ENCODE data around the gene ATXN1.
"Not testable (repeated sequence)": the region's sequence is repeated elsewhere in the genome, so short reads cannot be mapped to it uniquely, and the experiment has no call there.

ATXN1 gene

DNA sequence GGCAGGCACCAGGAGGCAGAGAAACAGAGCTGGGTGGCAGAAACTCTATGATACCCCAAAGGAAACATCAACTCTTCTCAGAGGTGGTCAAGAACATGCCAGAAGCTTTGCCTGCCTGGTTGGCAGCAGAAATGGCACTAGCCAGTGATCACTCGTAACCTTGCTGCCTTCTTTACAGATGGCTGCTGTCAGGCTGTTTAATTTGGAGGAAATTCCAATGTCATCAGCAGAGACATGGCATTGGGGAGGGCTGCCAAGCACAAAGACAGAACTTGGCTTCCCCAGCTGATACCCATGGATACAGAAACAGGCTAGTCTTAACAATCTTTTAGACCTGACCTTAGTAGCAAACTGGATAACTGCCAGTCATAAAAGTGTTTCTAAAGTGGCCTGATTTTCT is 369.2 kb downstream of the ATXN1 start:
- TF ChIP-seq, protein P1, sequence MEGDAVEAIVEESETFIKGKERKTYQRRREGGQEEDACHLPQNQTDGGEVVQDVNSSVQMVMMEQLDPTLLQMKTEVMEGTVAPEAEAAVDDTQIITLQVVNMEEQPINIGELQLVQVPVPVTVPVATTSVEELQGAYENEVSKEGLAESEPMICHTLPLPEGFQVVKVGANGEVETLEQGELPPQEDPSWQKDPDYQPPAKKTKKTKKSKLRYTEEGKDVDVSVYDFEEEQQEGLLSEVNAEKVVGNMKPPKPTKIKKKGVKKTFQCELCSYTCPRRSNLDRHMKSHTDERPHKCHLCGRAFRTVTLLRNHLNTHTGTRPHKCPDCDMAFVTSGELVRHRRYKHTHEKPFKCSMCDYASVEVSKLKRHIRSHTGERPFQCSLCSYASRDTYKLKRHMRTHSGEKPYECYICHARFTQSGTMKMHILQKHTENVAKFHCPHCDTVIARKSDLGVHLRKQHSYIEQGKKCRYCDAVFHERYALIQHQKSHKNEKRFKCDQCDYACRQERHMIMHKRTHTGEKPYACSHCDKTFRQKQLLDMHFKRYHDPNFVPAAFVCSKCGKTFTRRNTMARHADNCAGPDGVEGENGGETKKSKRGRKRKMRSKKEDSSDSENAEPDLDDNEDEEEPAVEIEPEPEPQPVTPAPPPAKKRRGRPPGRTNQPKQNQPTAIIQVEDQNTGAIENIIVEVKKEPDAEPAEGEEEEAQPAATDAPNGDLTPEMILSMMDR (IDR thresholded peaks at IDR 0.05; ENCODE audit: insufficient read depth, low read length, poor library complexity, severe bottlenecking), result no peak
- TF ChIP-seq EZH2phosphoT487 (conservative IDR thresholded peaks at IDR 0.05; ENCODE audit: low read length), result no peak
- no peaks in the 10 kb centered on the region for H3K9me3 ChIP-seq (ENCODE audit: insufficient read depth, low read length)
- H3K27ac ChIP-seq (ENCODE audit: low read depth, low read length), result no peak overlapping the region
- no peaks in the 10 kb centered on the region for H3K27me3 ChIP-seq (ENCODE audit: low read length)
- H3K9ac ChIP-seq (ENCODE audit: low read length), result no peak overlapping the region
- H3K36me3 ChIP-seq (ENCODE audit: low read length), result no peaks in the 10 kb centered on the region
- H3F3A ChIP-seq (ENCODE audit: insufficient read depth), result no peaks in the 10 kb centered on the region
- H3K79me2 ChIP-seq (ENCODE audit: insufficient read depth, low read length), result no peaks in the 10 kb centered on the region
- H4K20me1 ChIP-seq (ENCODE audit: low read depth, low read length), result no peaks in the 10 kb centered on the region
- no peak overlapping the region for H3K4me3 ChIP-seq (ENCODE audit: insufficient read depth, low read length, poor library complexity, severe bottlenecking)
- no peaks in the 10 kb centered on the region for H3K9me2 ChIP-seq (replicated peaks; ENCODE audit: insufficient read depth, low read length)
- H3K4me2 ChIP-seq (ENCODE audit: low read depth, low read length, poor library complexity, severe bottlenecking), result no peak overlapping the region
- H2AFZ ChIP-seq (ENCODE audit: low read depth, low read length, severe bottlenecking), result no peak overlapping the region

DNA sequence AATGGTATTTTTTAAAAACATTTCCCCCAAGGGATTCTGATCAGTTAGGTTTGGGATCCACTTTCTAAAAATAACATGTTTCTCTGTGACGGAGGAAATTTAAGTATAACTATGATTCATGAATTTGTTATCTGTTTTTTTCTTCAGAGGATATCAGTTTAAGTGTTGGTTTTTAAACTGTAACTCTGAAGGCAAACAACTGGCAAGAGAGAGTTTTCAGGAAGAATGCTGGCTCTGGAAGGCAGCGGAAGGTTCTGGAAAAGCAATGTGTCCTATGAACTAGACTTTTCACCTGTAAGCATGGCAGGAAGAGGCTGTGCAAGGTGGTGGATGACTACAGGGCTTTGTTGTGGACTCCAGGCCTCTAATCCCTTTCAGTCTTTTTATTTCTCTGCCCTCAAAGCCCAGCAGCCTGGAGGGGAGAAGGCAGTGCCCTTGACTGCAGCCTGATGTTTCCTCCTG is 369.8 kb downstream of the ATXN1 start:
- no peaks in the 10 kb centered on the region for H3K36me3 ChIP-seq (ENCODE audit: low read length)
- H3K79me2 ChIP-seq (ENCODE audit: insufficient read depth, low read length), result no peaks in the 10 kb centered on the region
- no peak overlapping the region for H3K4me2 ChIP-seq (ENCODE audit: low read depth, low read length, poor library complexity, severe bottlenecking)
- no peak overlapping the region for H2AFZ ChIP-seq (ENCODE audit: low read depth, low read length, severe bottlenecking)
- H3F3A ChIP-seq (ENCODE audit: insufficient read depth), result no peaks in the 10 kb centered on the region
- H3K27me3 ChIP-seq (ENCODE audit: low read length), result no peaks in the 10 kb centered on the region
- H3K9me2 ChIP-seq (replicated peaks; ENCODE audit: insufficient read depth, low read length), result no peaks in the 10 kb centered on the region
- H3K9ac ChIP-seq (ENCODE audit: low read length), result no peak overlapping the region
- H3K9me3 ChIP-seq (ENCODE audit: insufficient read depth, low read length), result no peaks in the 10 kb centered on the region
- no peak for TF ChIP-seq EZH2phosphoT487 (conservative IDR thresholded peaks at IDR 0.05; ENCODE audit: low read length)
- TF ChIP-seq, protein P1 (IDR thresholded peaks at IDR 0.05; ENCODE audit: insufficient read depth, low read length, poor library complexity, severe bottlenecking), result no peak
- H3K4me3 ChIP-seq (ENCODE audit: insufficient read depth, low read length, poor library complexity, severe bottlenecking), result no peak overlapping the region
- H4K20me1 ChIP-seq (ENCODE audit: low read depth, low read length), result no peaks in the 10 kb centered on the region
- H3K27ac ChIP-seq (ENCODE audit: low read depth, low read length), result no peak overlapping the region

DNA sequence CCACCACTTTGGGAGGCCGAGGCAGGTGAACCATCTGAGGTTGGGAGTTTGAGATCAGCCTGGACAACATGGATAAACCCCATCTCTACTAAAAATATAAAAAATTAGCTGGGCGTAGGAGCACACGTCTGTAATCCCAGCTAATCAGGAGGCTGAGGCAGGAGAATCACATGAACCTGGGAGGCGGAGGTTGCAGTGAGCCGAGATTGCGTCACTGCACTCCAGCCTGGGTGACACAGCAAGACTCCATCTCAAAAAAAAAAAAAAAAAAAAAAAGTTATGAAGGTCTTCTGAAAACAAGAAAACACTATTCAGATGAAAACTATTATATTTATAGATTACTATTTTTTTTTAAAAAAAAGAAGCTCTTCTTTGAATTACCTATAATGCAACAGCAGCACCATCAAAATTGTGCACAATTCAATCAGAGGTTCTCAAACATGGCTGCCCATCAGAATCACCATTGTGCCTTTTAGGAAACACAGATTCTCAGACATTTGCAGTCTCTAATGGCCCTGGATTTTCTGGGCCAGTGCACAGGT is 370.3 kb downstream of the ATXN1 start:
- H3K9me3 ChIP-seq (ENCODE audit: insufficient read depth, low read length); H3K36me3 ChIP-seq (ENCODE audit: low read length); H3K4me3 ChIP-seq (ENCODE audit: insufficient read depth, low read length, poor library complexity, severe bottlenecking); H3K27me3 ChIP-seq (ENCODE audit: low read length); H3K9ac ChIP-seq (ENCODE audit: low read length); H3K4me2 ChIP-seq (ENCODE audit: low read depth, low read length, poor library complexity, severe bottlenecking); H3K79me2 ChIP-seq (ENCODE audit: insufficient read depth, low read length); H3K9me2 ChIP-seq (replicated peaks; ENCODE audit: insufficient read depth, low read length); H3F3A ChIP-seq (ENCODE audit: insufficient read depth); H2AFZ ChIP-seq (ENCODE audit: low read depth, low read length, severe bottlenecking); H4K20me1 ChIP-seq (ENCODE audit: low read depth, low read length); H3K27ac ChIP-seq (ENCODE audit: low read depth, low read length): not testable (repeated sequence)

DNA sequence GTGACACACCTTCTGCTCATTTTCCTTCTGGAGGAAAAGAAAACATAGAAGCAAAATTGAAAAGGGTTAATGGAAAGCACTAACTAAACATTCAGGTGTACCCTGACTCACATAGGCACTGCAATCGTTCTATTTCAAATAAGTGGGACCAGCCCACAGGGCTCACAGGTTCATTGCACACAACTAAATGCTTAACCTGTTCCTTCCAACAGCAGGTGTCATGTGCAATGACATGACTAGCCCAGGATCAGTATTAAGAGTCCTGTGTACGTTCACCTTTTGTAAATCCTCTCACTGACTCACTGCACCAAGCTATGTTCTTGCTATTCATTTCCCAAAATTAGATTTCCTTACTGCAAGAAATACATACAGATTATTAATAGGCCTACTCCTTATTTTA is 371.6 kb downstream of the ATXN1 start:
- H3K36me3 ChIP-seq (ENCODE audit: low read length), result no peaks in the 10 kb centered on the region
- H3K9me2 ChIP-seq (replicated peaks; ENCODE audit: insufficient read depth, low read length), result no peaks in the 10 kb centered on the region
- no peak overlapping the region for H3K4me2 ChIP-seq (ENCODE audit: low read depth, low read length, poor library complexity, severe bottlenecking)
- H2AFZ ChIP-seq (ENCODE audit: low read depth, low read length, severe bottlenecking), result no peak overlapping the region
- no peak overlapping the region for H3K4me3 ChIP-seq (ENCODE audit: insufficient read depth, low read length, poor library complexity, severe bottlenecking)
- no peak for TF ChIP-seq EZH2phosphoT487 (conservative IDR thresholded peaks at IDR 0.05; ENCODE audit: low read length)
- TF ChIP-seq, protein P1 (IDR thresholded peaks at IDR 0.05; ENCODE audit: insufficient read depth, low read length, poor library complexity, severe bottlenecking), result no peak
- H3F3A ChIP-seq (ENCODE audit: insufficient read depth), result no peaks in the 10 kb centered on the region
- H4K20me1 ChIP-seq (ENCODE audit: low read depth, low read length), result no peaks in the 10 kb centered on the region
- H3K27me3 ChIP-seq (ENCODE audit: low read length), result no peaks in the 10 kb centered on the region
- H3K9me3 ChIP-seq (ENCODE audit: insufficient read depth, low read length), result no peaks in the 10 kb centered on the region
- no peaks in the 10 kb centered on the region for H3K79me2 ChIP-seq (ENCODE audit: insufficient read depth, low read length)
- no peak overlapping the region for H3K27ac ChIP-seq (ENCODE audit: low read depth, low read length)
- no peak overlapping the region for H3K9ac ChIP-seq (ENCODE audit: low read length)
